NOMO-1 (cell line): ENCODE results near the gene AEN.

Source experiments
- DNase-seq, 2 experiments: peaks; one replicate each; lab custom pipeline; 2025; ENCODE audit not compliant: unreplicated experiment in 2 of 2; lab: John Stamatoyannopoulos, UW

Gene AEN

GRCh38 chr15:88613074-88613944 is 7.8 kb upstream of the AEN start:
- DNase-seq: no peak

- DNase-seq: no peak
These were observed 5.6 kb upstream of the AEN start for GRCh38 chr15:88615303-88616107.

GRCh38 chr15:88616240-88616639 is 4.9 kb upstream of the AEN start:
- no peak for DNase-seq

GRCh38 chr15:88617031-88617722 is 4.0 kb upstream of the AEN start:
- no peak for DNase-seq

GRCh38 chr15:88617790-88618189 is 3.4 kb upstream of the AEN start:
- DNase-seq: no peak

- no peak for DNase-seq
These were observed 2.5 kb upstream of the AEN start for GRCh38 chr15:88618686-88619085.

- DNase-seq: no peak
These were observed 1.3 kb upstream of the AEN start for GRCh38 chr15:88619796-88620195.

GRCh38 chr15:88621789-88622604 is 857 bp downstream of the AEN start:
- DNase-seq: peak in 1 of 2 experiments; percentile 62

- DNase-seq: no peak
These were observed 1.4 kb downstream of the AEN start for GRCh38 chr15:88622605-88622975.

- peak in 1 of 2 experiments; percentile 22 for DNase-seq
These were observed 1.9 kb downstream of the AEN start for GRCh38 chr15:88623061-88623460.

GRCh38 chr15:88623632-88624031 is 2.5 kb downstream of the AEN start:
- DNase-seq: no peak

GRCh38 chr15:88624156-88624970 is 3.2 kb downstream of the AEN start:
- DNase-seq: no peak

- DNase-seq: no peak
These were observed 3.9 kb downstream of the AEN start for GRCh38 chr15:88624971-88625490.

- no peak for DNase-seq
These were observed 5.0 kb downstream of the AEN start for GRCh38 chr15:88625943-88626741.

GRCh38 chr15:88627463-88627862 is 6.3 kb downstream of the AEN start:
- DNase-seq: no peak

- DNase-seq: no peak
These were observed 7.0 kb downstream of the AEN start for GRCh38 chr15:88628018-88628654.

- no peak for DNase-seq
These were observed 7.9 kb downstream of the AEN start for GRCh38 chr15:88629071-88629470.

- no peak for DNase-seq
These were observed 9.1 kb downstream of the AEN start for GRCh38 chr15:88630141-88630721.
